Skin of body (tissue), 2 donors: ENCODE measurements around the gene APBA2. TPM values are rescaled to one million over a fixed set of nuclear protein-coding genes. Genes with fewer than 3 reads are reported as not detected.

Source experiments
- DNase-seq: peaks from one replicate; lab custom pipeline; 2025; lab: John Stamatoyannopoulos, UW
- total RNA-seq: library from RNA; depleted of rRNA; stranded (reverse); fragments of >200 nt; gene quantifications from one replicate; pipeline ENCODE4 v1.2.3, GENCODE V29; 2014

Gene APBA2
- total RNA-seq, 1 donor from 2014 or later: 7.1 TPM

GRCh38 chr15:29054171-29055045 lies 168.6 kb downstream of the APBA2 start:
- no peak for DNase-seq

GRCh38 chr15:29055876-29056275 lies 170.1 kb downstream of the APBA2 start:
- no peak for DNase-seq

- DNase-seq: no peak
Measured at GRCh38 chr15:29056839-29057450, 171.2 kb downstream of the APBA2 start.

GRCh38 chr15:29057856-29058255 lies 172.1 kb downstream of the APBA2 start:
- no peak for DNase-seq

GRCh38 chr15:29058903-29059539 lies 173.2 kb downstream of the APBA2 start:
- no peak for DNase-seq

- no peak for DNase-seq
Measured at GRCh38 chr15:29059871-29060640, 174.3 kb downstream of the APBA2 start.

- no peak for DNase-seq
Measured at GRCh38 chr15:29061746-29062145, 176.0 kb downstream of the APBA2 start.

- DNase-seq: no peak
Measured at GRCh38 chr15:29062179-29062591, 176.4 kb downstream of the APBA2 start.

- DNase-seq: no peak
Measured at GRCh38 chr15:29062626-29063025, 176.9 kb downstream of the APBA2 start.

- no peak for DNase-seq
Measured at GRCh38 chr15:29063646-29064045, 177.9 kb downstream of the APBA2 start.

- DNase-seq: no peak
Measured at GRCh38 chr15:29064290-29064689, 178.5 kb downstream of the APBA2 start.

GRCh38 chr15:29064731-29065130 lies 179.0 kb downstream of the APBA2 start:
- no peak for DNase-seq

GRCh38 chr15:29065571-29065970 lies 179.8 kb downstream of the APBA2 start:
- DNase-seq: no peak

GRCh38 chr15:29066310-29066709 lies 180.5 kb downstream of the APBA2 start:
- no peak for DNase-seq

GRCh38 chr15:29066838-29067237 lies 181.1 kb downstream of the APBA2 start:
- no peak for DNase-seq

GRCh38 chr15:29067949-29068348 lies 182.2 kb downstream of the APBA2 start:
- DNase-seq: no peak

- no peak for DNase-seq
Measured at GRCh38 chr15:29070471-29071231, 184.9 kb downstream of the APBA2 start.

- DNase-seq: no peak
Measured at GRCh38 chr15:29071232-29071881, 185.6 kb downstream of the APBA2 start.

GRCh38 chr15:29071882-29072273 lies 186.1 kb downstream of the APBA2 start:
- no peak for DNase-seq

GRCh38 chr15:29072444-29072843 lies 186.7 kb downstream of the APBA2 start:
- no peak for DNase-seq
